HepG2 (cell line): ENCODE data around the gene C1QL2. TPM values are rescaled to one million over a fixed set of nuclear protein-coding genes. Genes with fewer than 3 reads are reported as not detected.

Experiments
- ATAC-seq: fragments of 200-7000 bp; cut with Tn5 transposase; 3 replicates; pipeline ENCODE4 v1.9.1; 2020; ENCODE audit warnings: mild to moderate bottlenecking, moderate library complexity
- BruUV-seq: library from RNA; stranded (reverse); fragments of 400-500 nt; replicated peaks from 2 replicates; lab custom pipeline; 2021; lab: Mats Ljungman, UMichigan
- CTCF ChIA-PET: fragments of 300-600 bp; formaldehyde crosslinking; extraction: SDS; loops from one replicate; lab custom pipeline; 2021; ENCODE audit warnings: low total read pairs, inconsistent platforms, low intra/inter-chr PET ratio; lab: Yijun Ruan, JAX
- POLR2A ChIA-PET: fragments of 350-600 bp; sonication (Branson Sonifier 250); formaldehyde crosslinking; loops from one replicate; lab custom pipeline; 2020; ENCODE audit warnings: antibody characterized with exemption, inconsistent platforms; lab: Yijun Ruan, JAX
- DNase-seq: peaks from one replicate; pipeline ENCODE4 v3.0.0-alpha.2; 2015; ENCODE audit warnings: low spot score
- FAIRE-seq: peaks from 3 replicates; lab custom pipeline; 2011; peaks lifted over from hg19 to GRCh38; lab: Jason Lieb, UNC
- H2AFZ ChIP-seq: one replicate; pipeline ENCODE4 v1.6.1; 2011; ENCODE audit warnings: low read length, inconsistent platforms
- H3K27ac ChIP-seq: fragments of 300-600 bp; 3 replicates; pipeline ENCODE4 v1.8.0; 2011; ENCODE audit warnings: mixed run types, mild to moderate bottlenecking, mixed read lengths, low read length, inconsistent platforms; ENCODE audit not compliant: insufficient read depth; ENCODE audit errors: extremely low read length
- H3K27me3 ChIP-seq, 2 experiments: fragments of 200-600 bp in 1 of 2; 2 replicates in 1 of 2; 3 replicates in 1 of 2; pipeline versions ENCODE4 v1.6.0 to v1.8.0; 2011; ENCODE audit warnings: low read length in 2 of 2, mild to moderate bottlenecking in 2 of 2, moderate library complexity in 2 of 2, inconsistent platforms in 1 of 2; ENCODE audit not compliant: insufficient read depth in 2 of 2, control insufficient read depth in 1 of 2
- H3K36me3 ChIP-seq, 2 experiments: fragments of 200-600 bp in 1 of 2; replicated peaks in 1 of 2; 2 replicates in 1 of 2; 3 replicates in 1 of 2; pipeline versions ENCODE4 v1.5.1 to v1.8.0; 2011; ENCODE audit warnings: low read length in 2 of 2, inconsistent platforms in 1 of 2; ENCODE audit not compliant: insufficient read depth in 2 of 2, control insufficient read depth in 1 of 2
- H3K4me1 ChIP-seq: 2 replicates; pipeline ENCODE4 v1.5.1; 2012; ENCODE audit warnings: low read length, inconsistent platforms; ENCODE audit not compliant: insufficient read depth
- H3K4me2 ChIP-seq: 2 replicates; pipeline ENCODE4 v1.6.0; 2011; ENCODE audit warnings: low read depth, low read length, inconsistent platforms
- H3K4me3 ChIP-seq, 3 experiments: fragments of 200-600 bp in 1 of 3; sonication (generic), shearing (Covaris generic) in 1 of 3; replicated peaks in 1 of 3; 2 replicates each; pipeline ENCODE4 v1.5.1; 2011 to 2016; ENCODE audit warnings: low read length in 3 of 3, inconsistent platforms in 2 of 3, low read depth in 2 of 3, mild to moderate bottlenecking in 2 of 3, control low read depth in 1 of 3, mixed read lengths in 1 of 3; ENCODE audit not compliant: insufficient read depth in 1 of 3
- H3K79me2 ChIP-seq: one replicate; pipeline ENCODE4 v1.6.1; 2011; ENCODE audit warnings: low read length, inconsistent platforms; ENCODE audit not compliant: insufficient read depth
- H3K9ac ChIP-seq: 2 replicates; pipeline ENCODE4 v1.6.0; 2011; ENCODE audit warnings: mild to moderate bottlenecking, low read depth, low read length, inconsistent platforms; ENCODE audit not compliant: insufficient read depth
- H3K9me3 ChIP-seq: 2 replicates; pipeline ENCODE4 v1.5.1; 2012; ENCODE audit warnings: mild to moderate bottlenecking, low read length
- H4K20me1 ChIP-seq: 2 replicates; pipeline ENCODE4 v1.6.0; 2011; ENCODE audit warnings: inconsistent platforms, mild to moderate bottlenecking, low read length, moderate library complexity; ENCODE audit not compliant: insufficient read depth
- E2F2 ChIP-seq: sonication (generic); formaldehyde crosslinking; IDR thresholded peaks from 2 replicates; pipeline ENCODE4 v1.4.0; 2020; ENCODE audit warnings: missing genetic modification reagents, borderline replicate concordance
- MAZ ChIP-seq, 2 experiments: sonication (generic) in 1 of 2; formaldehyde crosslinking in 1 of 2; IDR thresholded peaks; 2 replicates each; pipeline versions ENCODE4 v1.5.0 to v1.6.1; 2012 to 2020; ENCODE audit warnings: low read depth in 2 of 2, mild to moderate bottlenecking in 2 of 2, borderline replicate concordance in 1 of 2, improper control_type of control experiment in 1 of 2, low read length in 1 of 2, missing genetic modification reagents in 1 of 2, moderate library complexity in 1 of 2
- NRL ChIP-seq: sonication (generic); formaldehyde crosslinking; IDR thresholded peaks from 2 replicates; pipeline ENCODE4 v1.5.0; 2020; ENCODE audit warnings: missing genetic modification reagents, mild to moderate bottlenecking, moderate library complexity, borderline replicate concordance
- TBX3 ChIP-seq: fragments of 450-650 bp; IDR thresholded peaks from 2 replicates; pipeline ENCODE4 v1.6.1; 2017; ENCODE audit warnings: antibody characterized with exemption, mild to moderate bottlenecking, inconsistent platforms, borderline replicate concordance
- ZBTB21 ChIP-seq: sonication (generic); formaldehyde crosslinking; IDR thresholded peaks from 2 replicates; pipeline ENCODE4 v1.4.0; 2020; ENCODE audit warnings: missing genetic modification reagents
- ZNF597 ChIP-seq: sonication (generic); formaldehyde crosslinking; IDR thresholded peaks from 2 replicates; pipeline ENCODE4 v1.5.0; 2020; ENCODE audit warnings: missing genetic modification reagents
- ZNF609 ChIP-seq: sonication (generic); formaldehyde crosslinking; IDR thresholded peaks from 2 replicates; pipeline ENCODE4 v1.4.0; 2020; ENCODE audit warnings: mild to moderate bottlenecking, missing genetic modification reagents, borderline replicate concordance
- WGBS: methylation state at CpG from one replicate; pipeline ENCODE4 v1.1.6; 2017; ENCODE audit warnings: low lambda C conversion rate; 5-methylcytosine and 5-hydroxymethylcytosine counted together
- in situ Hi-C: cut with HindIII; loops from 2 replicates; pipeline ENCODE4 v1.10.0; 2017; ENCODE audit warnings: low pct_unique_long_range_greater_than_20kb; ENCODE audit not compliant: extremely low pct_ligation_motif_present
- intact Hi-C: fragments of 100-400 bp; cut with micrococcal nuclease; formaldehyde crosslinking; loops from one replicate; pipeline ENCODE4 v1.10.0; 2022; ENCODE audit not compliant: unreplicated experiment
- polyA plus RNA-seq, 8 experiments: library from polyadenylated mRNA; depleted of rRNA in 3 of 8; stranded (reverse) in 7 of 8; unstranded in 1 of 8; fragments of >200 nt; fragmentation: Illumina TruSeq in 4 of 8; extraction: Trizol in 4 of 8; gene quantifications; 2 replicates each; pipeline versions ENCODE4 v1.2.1 to v1.2.3, GENCODE V29; 2011 to 2016; ENCODE audit warnings: low read depth in 4 of 8, missing spikeins in 1 of 8, mixed read lengths in 1 of 8; ENCODE audit not compliant: insufficient read depth in 1 of 8
- total RNA-seq, 5 experiments: library from RNA; depleted of rRNA; stranded (reverse); fragments of >200 nt; fragmentation: Illumina TruSeq; extraction: Trizol; gene quantifications; 2 replicates each; pipeline ENCODE4 v1.2.3, GENCODE V29; 2016; ENCODE audit warnings: low read depth in 1 of 5

Gene C1QL2
- total and polyA plus RNA-seq, 2 of the 13 experiments (the other 11 are each of a cell fraction or from before 2014, with no cell fraction given) = not detected

GRCh38 chr2:119112770-119113488 lies 45.6 kb downstream of the C1QL2 start (continued):
- TF ChIP-seq E2F2 (CRISPR knock-in tag) = no peak
- TF ChIP-seq NRL = no peak
- TF ChIP-seq, all 625 proteins: peak for 0

- ChIA-PET CTCF (no interaction called here), POLR2A (no interaction called here)
- no TSS peak for BruUV-seq
- ATAC-seq (no peak), FAIRE-seq (no peak), DNase-seq (no peak)
- Histone ChIP-seq H3K9ac (no peak overlapping the region), H3K79me2 (no peaks in the 10 kb centered on the region), H3K36me3 (no peaks in the 10 kb centered on the region), H3K4me3 (no peak overlapping the region), H3K4me2 (no peak overlapping the region), H3K4me1 (no peaks in the 10 kb centered on the region), H2AFZ (no peak overlapping the region), H4K20me1 (no peaks in the 10 kb centered on the region; the same call in 1 of the 2 replicates), H3K9me3 (no peaks in the 10 kb centered on the region), H3K27ac (no peak overlapping the region), H3K27me3 (peaks cover 3 to 20% of the 10 kb centered on the region in 2 experiments; a peak in 3 of 5 replicates)
- TF ChIP-seq ZBTB21 (CRISPR knock-in tag) (no peak), MAZ (IDR thresholded peaks at IDR 0.05; ENCODE audit: borderline replicate concordance, low read depth, low read length) (no peak), MAZ (CRISPR knock-in tag; IDR thresholded peaks at IDR 0.05; ENCODE audit: low read depth) (no peak), ZNF597 (CRISPR knock-in tag) (no peak), TBX3 (no peak), ZNF609 (CRISPR knock-in tag) (no peak)
- WGBS = 6% methylated on average over 3 of the region's 3 CpGs
- intact Hi-C loops = no loop called here
- in situ Hi-C loops = no loop called here
These were observed 46.3 kb downstream of the C1QL2 start for GRCh38 chr2:119112230-119112629.
